Endothelial cell (in vitro differentiated cells): ENCODE results near the gene ID1. TPM values are rescaled to one million over a fixed set of nuclear protein-coding genes. Genes with fewer than 3 reads are reported as not detected.

Experiments used
- DNase-seq: peaks from one replicate; pipeline ENCODE4 v3.0.0; 2021; ENCODE audit warnings: low spot score
- H3K27ac Mint-ChIP-seq: one replicate; pipeline ENCODE4 v1.8.0; 2021; ENCODE audit warnings: mixed read lengths, inconsistent platforms; ENCODE audit not compliant: unreplicated experiment
- H3K27me3 Mint-ChIP-seq: one replicate; pipeline ENCODE4 v1.8.0; 2021; ENCODE audit warnings: mild to moderate bottlenecking, moderate library complexity, mixed read lengths, inconsistent platforms; ENCODE audit not compliant: unreplicated experiment
- H3K36me3 Mint-ChIP-seq: one replicate; pipeline ENCODE4 v1.8.0; 2021; ENCODE audit warnings: mild to moderate bottlenecking, low read depth, mixed read lengths, inconsistent platforms; ENCODE audit not compliant: unreplicated experiment
- H3K4me1 Mint-ChIP-seq: one replicate; pipeline ENCODE4 v1.8.0; 2021; ENCODE audit warnings: mild to moderate bottlenecking, mixed read lengths, inconsistent platforms; ENCODE audit not compliant: unreplicated experiment
- H3K4me3 Mint-ChIP-seq: one replicate; pipeline ENCODE4 v1.8.0; 2021; ENCODE audit warnings: mild to moderate bottlenecking, mixed read lengths, inconsistent platforms; ENCODE audit not compliant: unreplicated experiment
- H3K9me3 Mint-ChIP-seq: one replicate; pipeline ENCODE4 v1.8.0; 2021; ENCODE audit warnings: mixed read lengths, inconsistent platforms; ENCODE audit not compliant: unreplicated experiment
- total RNA-seq: library from RNA; stranded (reverse); fragmentation: NEBNext Ultra II Directional; extraction: Animal tissue kit (Norgen Biotek cat#: 25700); gene quantifications from one replicate; pipeline ENCODE4 v1.2.1, GENCODE V29; 2021; ENCODE audit not compliant: unreplicated experiment
- TF ChIP-seq, protein P1 (sequence below): fragments of 200-600 bp; sonication (generic); IDR thresholded peaks from one replicate; pipeline ENCODE4 v1.5.0; 2021; ENCODE audit warnings: antibody characterized with exemption; ENCODE audit not compliant: unreplicated experiment

The ID1 gene
- total RNA-seq, 1 donor from 2014 or later = 85.2 TPM

DNA sequence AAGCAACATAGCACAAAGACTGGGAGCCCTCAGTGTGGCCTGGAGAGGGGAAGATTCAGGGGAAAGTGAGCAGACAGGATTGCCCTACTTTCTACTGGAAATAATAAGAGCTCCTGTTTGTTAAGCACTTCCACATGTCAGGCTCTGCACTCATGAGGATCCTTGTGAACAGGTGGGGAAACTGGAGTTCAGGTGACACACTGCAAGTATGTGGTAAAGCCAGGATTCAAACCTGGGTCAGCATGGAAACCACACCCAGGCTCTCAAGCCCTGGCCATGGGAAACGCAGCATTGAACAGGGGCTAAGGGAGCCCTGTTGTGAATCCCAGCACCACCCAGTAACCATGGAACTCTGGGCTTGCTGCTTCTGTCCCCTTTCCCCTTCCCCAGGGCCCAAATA, 42.8 kb upstream of the ID1 start:
- peaks cover 22% of the 10 kb centered on the region for H3K36me3 Mint-ChIP-seq
- peak overlapping the region; percentile 31 for H3K4me3 Mint-ChIP-seq
- no peaks in the 10 kb centered on the region for H3K9me3 Mint-ChIP-seq
- DNase-seq = no peak
- H3K27ac Mint-ChIP-seq = no peak overlapping the region
- TF ChIP-seq, protein P1, sequence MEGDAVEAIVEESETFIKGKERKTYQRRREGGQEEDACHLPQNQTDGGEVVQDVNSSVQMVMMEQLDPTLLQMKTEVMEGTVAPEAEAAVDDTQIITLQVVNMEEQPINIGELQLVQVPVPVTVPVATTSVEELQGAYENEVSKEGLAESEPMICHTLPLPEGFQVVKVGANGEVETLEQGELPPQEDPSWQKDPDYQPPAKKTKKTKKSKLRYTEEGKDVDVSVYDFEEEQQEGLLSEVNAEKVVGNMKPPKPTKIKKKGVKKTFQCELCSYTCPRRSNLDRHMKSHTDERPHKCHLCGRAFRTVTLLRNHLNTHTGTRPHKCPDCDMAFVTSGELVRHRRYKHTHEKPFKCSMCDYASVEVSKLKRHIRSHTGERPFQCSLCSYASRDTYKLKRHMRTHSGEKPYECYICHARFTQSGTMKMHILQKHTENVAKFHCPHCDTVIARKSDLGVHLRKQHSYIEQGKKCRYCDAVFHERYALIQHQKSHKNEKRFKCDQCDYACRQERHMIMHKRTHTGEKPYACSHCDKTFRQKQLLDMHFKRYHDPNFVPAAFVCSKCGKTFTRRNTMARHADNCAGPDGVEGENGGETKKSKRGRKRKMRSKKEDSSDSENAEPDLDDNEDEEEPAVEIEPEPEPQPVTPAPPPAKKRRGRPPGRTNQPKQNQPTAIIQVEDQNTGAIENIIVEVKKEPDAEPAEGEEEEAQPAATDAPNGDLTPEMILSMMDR = no peak
- H3K27me3 Mint-ChIP-seq = peaks cover 14% of the 10 kb centered on the region
- no peaks in the 10 kb centered on the region for H3K4me1 Mint-ChIP-seq

DNA sequence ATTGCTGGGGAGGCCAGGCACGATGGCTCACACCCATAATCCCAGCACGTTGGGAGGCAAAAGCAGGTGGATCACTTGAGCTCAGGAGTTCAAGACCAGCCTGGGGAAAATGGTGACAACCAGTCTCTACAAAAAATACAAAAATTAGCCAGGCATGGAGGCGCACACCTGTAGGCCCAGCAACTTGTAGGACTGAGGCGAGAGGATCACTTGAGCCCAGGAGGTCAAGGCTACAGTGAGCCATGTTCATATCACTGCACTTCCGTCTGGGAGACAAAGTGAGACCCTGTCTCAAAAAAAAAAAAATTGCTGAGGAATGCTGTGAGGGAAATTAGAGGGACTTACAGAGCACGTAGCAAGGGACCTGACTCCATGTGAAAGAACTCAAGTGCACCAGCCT, 40.8 kb upstream of the ID1 start:
- H3K4me3 Mint-ChIP-seq = peak overlapping the region; percentile 59
- peaks cover 9% of the 10 kb centered on the region for H3K27me3 Mint-ChIP-seq
- peaks cover 14% of the 10 kb centered on the region for H3K36me3 Mint-ChIP-seq
- TF ChIP-seq, protein P1 = no peak
- no peak for DNase-seq
- H3K9me3 Mint-ChIP-seq = no peaks in the 10 kb centered on the region
- peaks cover 6% of the 10 kb centered on the region for H3K4me1 Mint-ChIP-seq
- H3K27ac Mint-ChIP-seq = peak overlapping the region; percentile 61

DNA sequence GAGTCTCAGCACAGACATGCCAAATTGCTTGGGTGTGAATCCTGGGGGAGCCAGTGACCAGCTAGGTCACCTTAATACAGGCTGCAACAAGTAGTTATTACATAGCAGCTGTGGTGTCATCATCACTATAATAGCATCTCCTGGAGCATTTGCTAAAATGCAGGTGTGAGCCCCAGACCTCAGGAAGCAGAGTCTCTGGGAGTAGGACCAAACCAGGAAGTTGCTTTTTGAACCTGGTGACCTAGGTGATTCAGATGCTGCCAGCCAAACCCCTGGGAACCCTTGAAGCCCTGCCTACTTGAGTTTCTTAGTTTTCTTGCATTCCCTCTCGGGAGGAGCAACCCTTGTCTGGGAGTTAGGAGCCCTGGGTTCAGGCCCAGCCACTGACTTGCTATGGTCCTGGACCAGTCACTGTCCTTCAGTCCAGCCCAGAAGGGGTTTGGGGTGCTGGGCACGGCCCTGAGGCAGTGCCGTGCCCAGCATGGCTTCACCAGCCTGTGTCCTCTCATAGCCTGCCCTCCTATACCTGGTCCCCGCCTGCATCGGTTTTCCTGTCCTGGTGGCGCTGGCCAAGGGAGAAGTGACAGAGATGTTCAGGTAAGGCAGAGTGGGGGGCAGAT, 39.3 kb upstream of the ID1 start:
- H3K36me3 Mint-ChIP-seq = peaks cover 14% of the 10 kb centered on the region
- no peak for DNase-seq
- no peaks in the 10 kb centered on the region for H3K9me3 Mint-ChIP-seq
- TF ChIP-seq, protein P1 = no peak
- peaks cover 12% of the 10 kb centered on the region for H3K4me1 Mint-ChIP-seq
- H3K27ac Mint-ChIP-seq = no peak overlapping the region
- H3K4me3 Mint-ChIP-seq = no peak overlapping the region
- peaks cover 7% of the 10 kb centered on the region for H3K27me3 Mint-ChIP-seq

DNA sequence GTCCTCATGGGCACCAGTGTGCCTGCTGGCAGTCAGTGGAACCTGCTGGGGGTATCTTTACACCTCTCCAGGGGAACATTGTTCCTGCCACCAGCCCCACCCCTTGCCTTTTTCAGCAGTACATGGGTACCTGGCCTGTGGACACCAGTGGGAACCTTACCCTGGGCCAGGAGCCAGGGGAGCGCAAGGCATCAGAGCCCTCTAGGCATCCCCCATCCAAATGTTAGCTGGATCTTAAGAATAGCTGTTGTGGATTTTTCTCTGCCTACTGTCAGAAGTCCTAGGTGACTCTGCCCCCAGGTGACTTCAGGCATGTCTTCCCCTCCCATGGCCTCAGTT, 38.8 kb upstream of the ID1 start:
- TF ChIP-seq, protein P1 = no peak
- Mint-ChIP-seq H3K9me3 (no peaks in the 10 kb centered on the region), H3K4me3 (no peak overlapping the region), H3K36me3 (peaks cover 11% of the 10 kb centered on the region), H3K27me3 (peaks cover 8% of the 10 kb centered on the region), H3K4me1 (peaks cover 12% of the 10 kb centered on the region), H3K27ac (no peak overlapping the region)
- no peak for DNase-seq

DNA sequence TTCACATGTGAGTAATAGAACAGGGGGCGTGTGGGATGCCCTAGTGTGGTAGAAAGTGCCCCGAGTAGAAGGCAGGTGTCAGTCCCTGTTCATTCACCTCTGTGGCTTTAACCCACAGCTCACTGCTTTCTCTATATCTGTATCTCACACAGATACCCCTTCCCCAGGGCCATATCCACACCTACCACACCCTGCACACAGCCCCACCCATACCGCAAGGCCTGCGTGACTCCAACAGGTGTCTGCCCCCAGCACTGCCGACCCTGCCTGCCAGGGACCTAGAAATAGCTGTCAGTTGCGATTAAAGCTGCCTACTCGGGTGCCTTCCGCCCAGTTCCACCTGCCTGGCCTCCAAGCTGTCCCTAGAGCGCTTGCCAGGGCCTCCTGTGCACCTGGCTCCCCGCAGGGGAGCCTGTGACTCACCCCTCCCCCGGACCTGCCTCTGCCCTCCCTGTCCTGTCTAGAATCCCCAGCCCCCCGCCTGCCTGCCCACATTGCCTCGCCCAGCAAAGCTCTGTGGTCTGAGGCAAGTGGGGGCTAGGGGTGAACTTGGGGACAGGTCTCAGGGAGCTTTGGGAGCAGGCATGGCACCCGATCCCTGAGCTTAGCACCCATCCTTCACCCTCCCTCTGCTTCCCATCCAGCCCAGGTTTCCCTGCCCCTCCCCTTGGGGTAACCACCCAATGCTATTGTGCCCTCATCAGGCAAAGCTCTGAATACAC, 38.3 kb upstream of the ID1 start:
- Mint-ChIP-seq H3K9me3 (no peaks in the 10 kb centered on the region), H3K36me3 (peaks cover 6% of the 10 kb centered on the region), H3K4me3 (no peak overlapping the region), H3K27me3 (peaks cover 13% of the 10 kb centered on the region), H3K4me1 (peaks cover 12% of the 10 kb centered on the region), H3K27ac (no peak overlapping the region)
- TF ChIP-seq, protein P1 = no peak
- no peak for DNase-seq
